ENCODE data around the gene PLA2G2E.

Gene PLA2G2E

GRCh38 chr1:19923137-19923952, at the start of gene PLA2G2E:
Gene PLA2G2E (minus strand): TSS chr1:19923617. CDS start chr1:19923559, 58 bp downstream.
- TF ChIP-seq ZNF274 (IDR thresholded peaks at IDR 0.05; ENCODE audit: low read depth, low read length): no peak
- H3K4me3 ChIP-seq (ENCODE audit: low read length): no peak within 1 kb of the TSS

- H3K4me3 ChIP-seq (ENCODE audit: low read length): no peak overlapping the region
- no peak for TF ChIP-seq ZNF274 (IDR thresholded peaks at IDR 0.05; ENCODE audit: low read depth, low read length)
Observed at GRCh38 chr1:19971664-19972063, 48.2 kb upstream of the PLA2G2E start.

- TF ChIP-seq ZNF274 (IDR thresholded peaks at IDR 0.05; ENCODE audit: low read depth, low read length): no peak
- H3K4me3 ChIP-seq (ENCODE audit: low read length): no peak overlapping the region
Observed at GRCh38 chr1:19969898-19970660, 46.7 kb upstream of the PLA2G2E start.

- H3K4me3 ChIP-seq (ENCODE audit: low read length): no peak overlapping the region
- no peak for TF ChIP-seq ZNF274 (IDR thresholded peaks at IDR 0.05; ENCODE audit: low read depth, low read length)
Observed at GRCh38 chr1:19967808-19968207, 44.4 kb upstream of the PLA2G2E start.

GRCh38 chr1:19964542-19964941, 41.1 kb upstream of the PLA2G2E start:
- no peak for TF ChIP-seq ZNF274 (IDR thresholded peaks at IDR 0.05; ENCODE audit: low read depth, low read length)
- no peak overlapping the region for H3K4me3 ChIP-seq (ENCODE audit: low read length)

GRCh38 chr1:19963636-19964035, 40.2 kb upstream of the PLA2G2E start:
- no peak for TF ChIP-seq ZNF274 (IDR thresholded peaks at IDR 0.05; ENCODE audit: low read depth, low read length)
- no peak overlapping the region for H3K4me3 ChIP-seq (ENCODE audit: low read length)

- no peak overlapping the region for H3K4me3 ChIP-seq (ENCODE audit: low read length)
- no peak for TF ChIP-seq ZNF274 (IDR thresholded peaks at IDR 0.05; ENCODE audit: low read depth, low read length)
Observed at GRCh38 chr1:19960591-19960990, 37.2 kb upstream of the PLA2G2E start.

- H3K4me3 ChIP-seq (ENCODE audit: low read length): no peak overlapping the region
- TF ChIP-seq ZNF274 (IDR thresholded peaks at IDR 0.05; ENCODE audit: low read depth, low read length): no peak
Observed at GRCh38 chr1:19957779-19958178, 34.4 kb upstream of the PLA2G2E start.

GRCh38 chr1:19955534-19956170, 32.2 kb upstream of the PLA2G2E start:
- TF ChIP-seq ZNF274 (IDR thresholded peaks at IDR 0.05; ENCODE audit: low read depth, low read length): no peak
- H3K4me3 ChIP-seq (ENCODE audit: low read length): no peak overlapping the region

GRCh38 chr1:19954059-19954458, 30.6 kb upstream of the PLA2G2E start:
- H3K4me3 ChIP-seq (ENCODE audit: low read length): no peak overlapping the region
- no peak for TF ChIP-seq ZNF274 (IDR thresholded peaks at IDR 0.05; ENCODE audit: low read depth, low read length)

- TF ChIP-seq ZNF274 (IDR thresholded peaks at IDR 0.05; ENCODE audit: low read depth, low read length): no peak
- H3K4me3 ChIP-seq (ENCODE audit: low read length): no peak overlapping the region
Observed at GRCh38 chr1:19949016-19949415, 25.6 kb upstream of the PLA2G2E start.

- TF ChIP-seq ZNF274 (IDR thresholded peaks at IDR 0.05; ENCODE audit: low read depth, low read length): no peak
- no peak overlapping the region for H3K4me3 ChIP-seq (ENCODE audit: low read length)
Observed at GRCh38 chr1:19946971-19947370, 23.6 kb upstream of the PLA2G2E start.

GRCh38 chr1:19946331-19946751, 22.9 kb upstream of the PLA2G2E start:
- no peak for TF ChIP-seq ZNF274 (IDR thresholded peaks at IDR 0.05; ENCODE audit: low read depth, low read length)

GRCh38 chr1:19945914-19946313, 22.5 kb upstream of the PLA2G2E start:
- TF ChIP-seq ZNF274 (IDR thresholded peaks at IDR 0.05; ENCODE audit: low read depth, low read length): no peak
- no peak overlapping the region for H3K4me3 ChIP-seq (ENCODE audit: low read length)

More at GRCh38 chr1:19946331-19946751, 22.9 kb upstream of the PLA2G2E start:
- H3K4me3 ChIP-seq (ENCODE audit: low read length): no peak overlapping the region
